Measurements from ENCODE around the gene GMCL1.

DNA sequence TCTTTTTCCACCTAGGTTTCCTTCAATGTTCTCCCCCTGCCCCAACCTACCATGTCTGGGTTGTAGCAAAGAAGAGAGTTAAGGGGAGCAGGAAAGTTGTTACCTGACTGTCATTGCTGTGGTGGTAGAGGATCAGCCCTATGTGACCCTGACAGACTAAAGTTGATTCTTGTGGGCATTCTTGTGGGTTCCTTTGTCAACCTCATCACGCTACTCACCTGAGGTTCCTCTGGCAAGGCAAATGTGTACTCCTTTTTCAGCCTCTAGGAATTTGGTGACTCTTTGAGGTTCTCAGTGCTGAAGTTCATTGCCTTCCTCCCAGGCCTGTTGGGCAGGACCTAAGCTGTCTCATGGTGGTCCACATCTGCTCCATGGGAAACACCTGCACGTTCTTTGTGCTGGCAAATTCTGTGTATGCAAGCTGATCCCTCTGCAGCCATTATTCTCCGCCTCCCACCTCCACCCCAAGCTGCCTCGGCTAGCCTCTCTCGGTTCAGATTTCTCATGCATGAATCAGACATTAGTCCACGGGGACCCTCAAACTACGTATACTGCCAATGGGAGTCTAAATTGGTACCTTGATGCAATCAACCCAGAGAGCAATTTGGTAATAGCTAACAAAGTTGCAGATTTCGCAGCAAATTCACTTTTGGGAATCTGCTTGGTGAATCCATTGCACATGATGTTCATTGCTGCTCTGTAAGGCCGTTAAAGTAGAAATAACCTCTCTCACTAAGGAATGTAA, 1.5 kb upstream of the GMCL1 start:
- TF ChIP-seq, protein P1, sequence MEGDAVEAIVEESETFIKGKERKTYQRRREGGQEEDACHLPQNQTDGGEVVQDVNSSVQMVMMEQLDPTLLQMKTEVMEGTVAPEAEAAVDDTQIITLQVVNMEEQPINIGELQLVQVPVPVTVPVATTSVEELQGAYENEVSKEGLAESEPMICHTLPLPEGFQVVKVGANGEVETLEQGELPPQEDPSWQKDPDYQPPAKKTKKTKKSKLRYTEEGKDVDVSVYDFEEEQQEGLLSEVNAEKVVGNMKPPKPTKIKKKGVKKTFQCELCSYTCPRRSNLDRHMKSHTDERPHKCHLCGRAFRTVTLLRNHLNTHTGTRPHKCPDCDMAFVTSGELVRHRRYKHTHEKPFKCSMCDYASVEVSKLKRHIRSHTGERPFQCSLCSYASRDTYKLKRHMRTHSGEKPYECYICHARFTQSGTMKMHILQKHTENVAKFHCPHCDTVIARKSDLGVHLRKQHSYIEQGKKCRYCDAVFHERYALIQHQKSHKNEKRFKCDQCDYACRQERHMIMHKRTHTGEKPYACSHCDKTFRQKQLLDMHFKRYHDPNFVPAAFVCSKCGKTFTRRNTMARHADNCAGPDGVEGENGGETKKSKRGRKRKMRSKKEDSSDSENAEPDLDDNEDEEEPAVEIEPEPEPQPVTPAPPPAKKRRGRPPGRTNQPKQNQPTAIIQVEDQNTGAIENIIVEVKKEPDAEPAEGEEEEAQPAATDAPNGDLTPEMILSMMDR (IDR thresholded peaks at IDR 0.05), result no peak
- TF ChIP-seq POLR2A (IDR thresholded peaks at IDR 0.05), result no peak

All from right lobe of liver (tissue), 4 donors.